AG09319 (cell line): ENCODE results near the gene PRF1.

Source experiments
- DNase-seq: peaks from one replicate; pipeline ENCODE4 v3.0.0-alpha.2; 2010; ENCODE audit warnings: low read depth; ENCODE audit errors: extremely low read depth
- CTCF ChIP-seq: IDR thresholded peaks from 2 replicates; pipeline ENCODE4 v1.5.1; 2011; ENCODE audit warnings: low read depth, mild to moderate bottlenecking, inconsistent platforms, low read length, moderate library complexity

Gene PRF1

GRCh38 chr10:70568781-70569495, 33.6 kb downstream of the PRF1 start:
- TF ChIP-seq CTCF: no peak
- no peak for DNase-seq

DNA sequence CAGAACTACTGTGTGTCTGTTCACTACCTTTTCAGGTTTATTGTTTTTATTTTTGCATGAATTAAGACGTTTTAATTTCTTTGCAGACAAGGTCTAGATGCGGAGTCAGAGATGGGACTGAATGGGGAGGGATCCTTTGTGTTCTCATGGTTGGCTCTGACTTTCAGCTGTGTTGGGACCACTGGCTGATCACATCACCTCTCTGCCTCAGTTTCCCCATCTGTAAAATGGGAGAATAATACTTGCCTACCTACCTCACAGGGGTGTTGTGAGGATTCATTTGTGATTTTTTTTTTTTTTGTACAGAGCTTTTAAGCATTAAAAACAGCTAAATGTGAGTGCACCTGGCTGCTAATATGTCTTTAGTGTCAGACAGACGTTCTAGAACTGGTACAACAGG, 34.4 kb downstream of the PRF1 start:
- TF ChIP-seq CTCF: no peak
- DNase-seq: no peak

DNA sequence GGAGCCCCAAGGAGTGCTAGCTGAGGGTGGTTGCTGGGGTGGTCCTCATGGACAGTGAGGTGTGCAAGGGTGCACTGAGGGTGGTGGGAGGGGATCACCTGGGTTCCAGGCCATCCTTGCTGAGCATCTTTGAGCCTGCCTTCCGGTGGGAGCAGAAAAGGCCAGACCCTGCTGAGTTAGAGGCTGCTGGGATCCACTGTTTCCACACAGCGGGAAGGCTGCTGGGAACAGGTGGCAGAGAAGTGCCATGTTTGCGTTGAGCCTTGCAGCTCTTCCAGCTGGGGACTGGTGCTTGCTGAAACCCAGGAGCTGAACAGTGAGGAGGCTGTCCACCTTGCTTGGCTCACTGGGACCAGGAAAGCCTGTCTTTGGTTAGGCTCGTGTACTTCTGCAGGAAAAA, 34.9 kb downstream of the PRF1 start:
- DNase-seq: no peak
- no peak for TF ChIP-seq CTCF

GRCh38 chr10:70566515-70567290, 35.8 kb downstream of the PRF1 start:
- DNase-seq: no peak

GRCh38 chr10:70565556-70566514, 36.7 kb downstream of the PRF1 start:
- no peak for TF ChIP-seq CTCF
- DNase-seq: no peak

More at GRCh38 chr10:70566515-70567290, 35.8 kb downstream of the PRF1 start:
- TF ChIP-seq CTCF: no peak

GRCh38 chr10:70564901-70565351, 37.6 kb downstream of the PRF1 start:
- no peak for DNase-seq
- TF ChIP-seq CTCF: no peak
